H1 (cell line): ENCODE data around the gene TTC23. TPM values are rescaled to one million over a fixed set of nuclear protein-coding genes. Genes with fewer than 3 reads are reported as not detected.

ENCODE experiments used
- CTCF ChIA-PET: fragments of 300-600 bp; sonication (Branson Sonifier 250); formaldehyde crosslinking; loops from one replicate; lab custom pipeline; 2021; ENCODE audit not compliant: partially characterized antibody; lab: Charles Lee
- POLR2A ChIA-PET: fragments of 300-600 bp; sonication (Branson Sonifier 250); formaldehyde crosslinking; loops from one replicate; lab custom pipeline; 2021; ENCODE audit warnings: inconsistent platforms; ENCODE audit not compliant: partially characterized antibody; lab: Charles Lee
- DNase-seq, 2 experiments: peaks; one replicate each; pipeline versions ENCODE4 v3.0.0 to v3.0.0-alpha.2; 2010 to 2022; ENCODE audit warnings: low spot score in 2 of 2, low read depth in 1 of 2, mixed read lengths in 1 of 2
- FAIRE-seq: peaks from 2 replicates; lab custom pipeline; 2011; peaks lifted over from hg19 to GRCh38; lab: Jason Lieb, UNC
- H2AFZ ChIP-seq: 2 replicates; pipeline ENCODE4 v1.8.1; 2012; ENCODE audit warnings: low read length, inconsistent platforms
- H2AK5ac ChIP-seq: 2 replicates; pipeline ENCODE4 v1.6.1; 2013; ENCODE audit warnings: low read depth, low read length
- H2BK120ac ChIP-seq: replicated peaks from 2 replicates; pipeline ENCODE3; 2013; ENCODE audit warnings: low read depth, low read length, inconsistent platforms
- H2BK12ac ChIP-seq: 2 replicates; pipeline ENCODE4 v1.6.1; 2013; ENCODE audit warnings: low read depth, low read length
- H2BK15ac ChIP-seq: 2 replicates; pipeline ENCODE4 v1.6.1; 2013; ENCODE audit warnings: low read length
- H2BK20ac ChIP-seq: 2 replicates; pipeline ENCODE4 v1.6.1; 2013; ENCODE audit warnings: low read length
- H2BK5ac ChIP-seq: 2 replicates; pipeline ENCODE4 v1.6.1; 2013; ENCODE audit warnings: low read depth, low read length
- H3K14ac ChIP-seq: 2 replicates; pipeline ENCODE4 v1.6.1; 2013; ENCODE audit warnings: inconsistent platforms; ENCODE audit not compliant: insufficient read length
- H3K18ac ChIP-seq: 2 replicates; pipeline ENCODE4 v1.6.1; 2013; ENCODE audit warnings: low read length; ENCODE audit errors: extremely low read depth
- H3K23ac ChIP-seq: 2 replicates; pipeline ENCODE4 v1.6.1; 2013; ENCODE audit warnings: inconsistent platforms; ENCODE audit not compliant: insufficient read length
- H3K23me2 ChIP-seq: 2 replicates; pipeline ENCODE4 v1.6.1; 2013; ENCODE audit warnings: low read depth, low read length
- H3K27ac ChIP-seq: 2 replicates; pipeline ENCODE4 v1.6.1; 2011; ENCODE audit warnings: low read depth, low read length, inconsistent platforms
- H3K27me3 ChIP-seq, 4 experiments: replicated peaks in 1 of 4; 1 replicate in 1 of 4; 2 replicates in 3 of 4; pipeline versions ENCODE4 v1.6.1 to v1.8.1; 2011 to 2013; ENCODE audit warnings: low read length in 3 of 4, mild to moderate bottlenecking in 3 of 4, inconsistent platforms in 2 of 4, mixed read lengths in 2 of 4, moderate library complexity in 1 of 4; ENCODE audit not compliant: control insufficient read depth in 3 of 4, insufficient read depth in 3 of 4; ENCODE audit errors: extremely low read depth in 1 of 4
- H3K36me3 ChIP-seq, 4 experiments: 2 replicates each; pipeline versions ENCODE4 v1.6.1 to v1.8.1; 2011 to 2013; ENCODE audit warnings: mild to moderate bottlenecking in 4 of 4, low read length in 3 of 4, moderate library complexity in 2 of 4, control low read depth in 1 of 4, inconsistent platforms in 1 of 4; ENCODE audit not compliant: insufficient read depth in 4 of 4, control insufficient read depth in 2 of 4
- H3K4ac ChIP-seq: replicated peaks from 2 replicates; pipeline ENCODE3; 2013; ENCODE audit warnings: low read length, low read depth, mixed read lengths, inconsistent platforms; ENCODE audit not compliant: insufficient read length
- H3K4me1 ChIP-seq, 4 experiments: replicated peaks in 1 of 4; 1 replicate in 1 of 4; 2 replicates in 3 of 4; pipeline versions ENCODE4 v1.6.1 to v1.8.1; 2011 to 2013; ENCODE audit warnings: low read length in 3 of 4, inconsistent platforms in 2 of 4, mixed read lengths in 1 of 4; ENCODE audit not compliant: insufficient read depth in 4 of 4, control insufficient read depth in 3 of 4
- H3K4me2 ChIP-seq, 2 experiments: 2 replicates each; pipeline versions ENCODE4 v1.6.1 to v1.8.1; 2011 to 2013; ENCODE audit warnings: low read depth in 2 of 2, low read length in 2 of 2, control low read depth in 1 of 2, inconsistent platforms in 1 of 2, mild to moderate bottlenecking in 1 of 2; ENCODE audit not compliant: insufficient read depth in 1 of 2
- H3K4me3 ChIP-seq, 4 experiments: fragments of 200-600, 300-600 bp in 1 of 4; sonication (generic), shearing (Covaris generic), sonication (Bioruptor Twin) in 1 of 4; 2 replicates each; pipeline versions ENCODE4 v1.5.1 to v1.8.1; 2011 to 2016; ENCODE audit warnings: low read length in 4 of 4, low read depth in 3 of 4, control low read depth in 2 of 4, inconsistent platforms in 2 of 4, mild to moderate bottlenecking in 2 of 4, mixed read lengths in 1 of 4, moderate library complexity in 1 of 4; ENCODE audit not compliant: insufficient read depth in 2 of 4; ENCODE audit errors: extremely low read depth in 1 of 4
- H3K56ac ChIP-seq: replicated peaks from 2 replicates; pipeline ENCODE3; 2013; ENCODE audit warnings: low read depth, mild to moderate bottlenecking, mixed read lengths, low read length, inconsistent platforms; ENCODE audit not compliant: insufficient read length
- H3K79me1 ChIP-seq: 2 replicates; pipeline ENCODE4 v1.6.1; 2013; ENCODE audit warnings: low read depth, low read length, control low read depth
- H3K79me2 ChIP-seq, 2 experiments: 2 replicates each; pipeline versions ENCODE4 v1.6.1 to v1.8.1; 2012 to 2013; ENCODE audit warnings: low read length in 2 of 2, mild to moderate bottlenecking in 2 of 2, inconsistent platforms in 1 of 2; ENCODE audit not compliant: insufficient read depth in 2 of 2, control insufficient read depth in 1 of 2
- H3K9ac ChIP-seq, 4 experiments: replicated peaks in 1 of 4; 1 replicate in 1 of 4; 2 replicates in 3 of 4; pipeline versions ENCODE4 v1.6.1 to v1.8.1; 2011 to 2013; ENCODE audit warnings: low read depth in 3 of 4, low read length in 3 of 4, control low read depth in 2 of 4, mild to moderate bottlenecking in 2 of 4, moderate library complexity in 2 of 4, inconsistent platforms in 1 of 4; ENCODE audit errors: extremely low read depth in 1 of 4
- H3K9me3 ChIP-seq, 2 experiments: 2 replicates each; pipeline versions ENCODE4 v1.6.1 to v1.8.1; 2012 to 2013; ENCODE audit warnings: mild to moderate bottlenecking in 2 of 2, moderate library complexity in 2 of 2, control low read depth in 1 of 2, inconsistent platforms in 1 of 2, low read depth in 1 of 2, low read length in 1 of 2, mixed read lengths in 1 of 2; ENCODE audit not compliant: insufficient read depth in 2 of 2
- H4K20me1 ChIP-seq, 2 experiments: replicated peaks in 1 of 2; 2 replicates each; pipeline versions ENCODE3 to v1.8.1; 2011 to 2013; ENCODE audit warnings: inconsistent platforms in 2 of 2, low read length in 2 of 2, mild to moderate bottlenecking in 1 of 2; ENCODE audit not compliant: insufficient read depth in 2 of 2, control insufficient read depth in 1 of 2
- H4K5ac ChIP-seq: 2 replicates; pipeline ENCODE4 v1.6.1; 2013; ENCODE audit warnings: low read length, low read depth, mixed read lengths, inconsistent platforms; ENCODE audit not compliant: insufficient read length
- H4K8ac ChIP-seq: 2 replicates; pipeline ENCODE4 v1.8.0; 2013; ENCODE audit warnings: mild to moderate bottlenecking, moderate library complexity, low read length, inconsistent platforms; ENCODE audit not compliant: insufficient read depth; ENCODE audit errors: extremely low read depth
- H4K91ac ChIP-seq: replicated peaks from 2 replicates; pipeline ENCODE3; 2013; ENCODE audit warnings: low read length, mixed read lengths, inconsistent platforms; ENCODE audit not compliant: insufficient read length
- CHD2 ChIP-seq: IDR thresholded peaks from 2 replicates; pipeline ENCODE4 v1.6.1; 2012; ENCODE audit warnings: low read length, improper control_type of control experiment
- RFX5 ChIP-seq: IDR thresholded peaks from 2 replicates; pipeline ENCODE4 v1.6.1; 2011; ENCODE audit warnings: low read depth, low read length, improper control_type of control experiment, borderline replicate concordance
- SIN3A ChIP-seq, 2 experiments: IDR thresholded peaks in 1 of 2; conservative IDR thresholded peaks in 1 of 2; 2 replicates each; pipeline ENCODE4 v1.6.1; 2011 to 2012; ENCODE audit warnings: low read length in 2 of 2, improper control_type of control experiment in 1 of 2, low read depth in 1 of 2, mild to moderate bottlenecking in 1 of 2
- WGBS, 2 experiments: shearing (Covaris generic) in 1 of 2; methylation state at CpG; one replicate each; pipeline versions ENCODE4 v1.1.6 to v1.1.7; 2013 to 2015; ENCODE audit warnings: low lambda C conversion rate in 2 of 2, mixed read lengths in 2 of 2, inconsistent platforms in 1 of 2, low coverage in 1 of 2, missing lambda C conversion rate in 1 of 2; ENCODE audit not compliant: insufficient replicate concordance in 2 of 2, insufficient coverage in 1 of 2, insufficient read length in 1 of 2; ENCODE audit errors: extremely low coverage in 1 of 2, missing lambda C conversion rate in 1 of 2; 5-methylcytosine and 5-hydroxymethylcytosine counted together
- polyA plus RNA-seq, 7 experiments: library from polyadenylated mRNA; depleted of rRNA in 3 of 7; stranded (reverse) in 5 of 7; unstranded in 2 of 7; fragments of >200 nt in 5 of 7; fragments of 200-250 nt in 2 of 7; gene quantifications; 1 replicate in 5 of 7; 2 replicates in 1 of 7; 4 replicates in 1 of 7; pipeline versions ENCODE4 v1.2.1 to v1.2.3, GENCODE V29; 2011 to 2013; ENCODE audit warnings: missing spikeins in 2 of 7, mixed read lengths in 2 of 7
- total RNA-seq: library from RNA; stranded (reverse); fragmentation: NEBNext Ultra II Directional; extraction: Animal tissue kit (Norgen Biotek cat#: 25700); gene quantifications from 2 replicates; pipeline ENCODE4 v1.2.1, GENCODE V29; 2021
- TF ChIP-seq, protein P1 (sequence below): IDR thresholded peaks from 2 replicates; pipeline ENCODE4 v1.6.1; 2012; ENCODE audit warnings: inconsistent platforms

TTC23 gene
- total and polyA plus RNA-seq, 2 of the 8 experiments (the other 6 are each of a cell fraction or from before 2014, with no cell fraction given), result 4.8 to 23.0 TPM

DNA sequence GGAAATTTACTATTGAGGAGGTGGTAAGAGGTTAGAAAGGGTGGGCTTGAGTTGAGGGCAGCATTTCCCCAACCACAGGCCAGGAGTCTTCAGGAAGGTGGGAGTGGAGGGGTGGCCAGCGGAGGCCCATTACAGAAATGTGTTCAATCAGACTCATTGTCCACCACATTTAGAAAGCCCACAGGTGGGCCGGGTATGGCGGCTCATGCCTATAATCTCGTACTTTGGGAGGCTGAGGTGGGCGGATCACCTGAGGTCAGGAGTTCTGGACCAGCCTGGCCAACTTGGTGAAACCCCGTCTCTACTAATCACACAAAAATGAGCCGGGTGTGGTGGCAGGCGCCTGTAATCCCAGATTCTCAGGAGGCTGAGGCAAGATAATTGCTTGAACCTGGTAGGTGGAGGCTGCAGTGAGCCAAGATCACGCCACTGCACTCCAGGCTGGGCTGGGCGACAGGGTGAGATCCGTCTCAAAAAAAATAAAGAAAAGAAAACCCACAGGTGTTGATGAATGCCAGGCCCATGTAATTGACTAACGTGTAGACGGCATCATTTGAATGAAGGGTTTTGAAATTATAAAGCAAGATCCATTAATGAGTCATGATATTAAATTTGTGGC lies 156.7 kb downstream of the TTC23 start:
- Histone ChIP-seq H4K5ac (no peak overlapping the region), H3K4ac (no peak overlapping the region), H3K56ac (no peak overlapping the region), H2AFZ (no peak overlapping the region), H3K4me2 (no peak overlapping the region), H2BK120ac (no peak overlapping the region), H3K23ac (no peak overlapping the region), H3K36me3 (no peaks in the 10 kb centered on the region), H3K9ac (no peak overlapping the region), H3K18ac (no peak overlapping the region), H3K4me3 (no peak overlapping the region), H2BK12ac (no peak overlapping the region), H3K9me3 (no peaks in the 10 kb centered on the region), H3K79me2 (no peaks in the 10 kb centered on the region), H4K8ac (no peak overlapping the region), H3K23me2 (no peaks in the 10 kb centered on the region), H3K27ac (no peak overlapping the region), H3K27me3 (no peaks in the 10 kb centered on the region; a peak in 2 of 7 replicates), H3K79me1 (no peaks in the 10 kb centered on the region), H3K4me1 (peaks cover 0 to 9% (median 5%) of the 10 kb centered on the region in 4 experiments; a peak in 5 of 7 replicates), H2BK20ac (no peak overlapping the region), H4K91ac (no peak overlapping the region), H4K20me1 (no peaks in the 10 kb centered on the region), H2BK5ac (no peak overlapping the region), H2BK15ac (no peak overlapping the region), H2AK5ac (no peak overlapping the region), H3K14ac (no peak overlapping the region)
- POLR2A ChIA-PET, result no interaction called here
- CTCF ChIA-PET, result interaction anchor here (2.8 to 4.6 kb wide), 2 partner anchors 8 to 16 kb away, joined by 19 to 25 read pairs; no protein-coding TSS in a partner anchor
- WGBS, 2 experiments, result 93% methylated on average over 12 of the region's 13 CpGs; no CpG with 5 or more reads in 1 of the 2 experiments
- TF ChIP-seq, protein P1, sequence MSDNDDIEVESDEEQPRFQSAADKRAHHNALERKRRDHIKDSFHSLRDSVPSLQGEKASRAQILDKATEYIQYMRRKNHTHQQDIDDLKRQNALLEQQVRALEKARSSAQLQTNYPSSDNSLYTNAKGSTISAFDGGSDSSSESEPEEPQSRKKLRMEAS, result no peak
- TF ChIP-seq RFX5 (no peak), CHD2 (no peak), SIN3A (conservative IDR thresholded peaks at IDR 0.05 in 1 of 2, IDR thresholded peaks at IDR 0.05 in 1 of 2; ENCODE audit: low read depth in 1 of 2, low read length in 2 of 2) (no peak)
- DNase-seq (no peak), FAIRE-seq (no peak)
